Left ventricle myocardium inferior (tissue), 1 donor: ENCODE measurements around the gene USF3. TPM values are rescaled to one million over a fixed set of nuclear protein-coding genes. Genes with fewer than 3 reads are reported as not detected.

Experiments
- DNase-seq: peaks from one replicate; pipeline ENCODE4 v3.0.0-alpha.2; 2020
- H3K27ac ChIP-seq: fragments of 200-600 bp; replicated peaks from 2 replicates; pipeline ENCODE4 v1.8.0; 2021
- H3K27me3 ChIP-seq: fragments of 200-600 bp; 2 replicates; pipeline ENCODE4 v1.8.0; 2021; ENCODE audit warnings: low read depth
- H3K36me3 ChIP-seq: fragments of 200-600 bp; 2 replicates; pipeline ENCODE4 v1.8.0; 2021
- H3K4me1 ChIP-seq: fragments of 200-600 bp; 2 replicates; pipeline ENCODE4 v1.8.0; 2021
- H3K4me3 ChIP-seq: fragments of 200-600 bp; 2 replicates; pipeline ENCODE4 v1.8.0; 2021; ENCODE audit warnings: mild to moderate bottlenecking, moderate library complexity
- H3K9me3 ChIP-seq: fragments of 200-600 bp; replicated peaks from 2 replicates; pipeline ENCODE4 v1.8.0; 2021
- intact Hi-C: fragments of 100-400 bp; cut with micrococcal nuclease; formaldehyde crosslinking; loops from one replicate; pipeline ENCODE4 v1.11.0; 2022
- total RNA-seq: library from RNA; stranded (reverse); fragmentation: NEBNext Ultra II Directional; extraction: Animal tissue kit (Norgen Biotek cat#: 25700); gene quantifications from one replicate; pipeline ENCODE4 v1.2.1, GENCODE V29; 2021
- TF ChIP-seq, protein P1 (sequence below): fragments of 200-600 bp; IDR thresholded peaks from 2 replicates; pipeline ENCODE4 v1.8.0; 2021; ENCODE audit warnings: antibody characterized with exemption, mild to moderate bottlenecking, borderline replicate concordance
- donor health status: DM: no; HTN: yes; CAD: no; lungs with severe emphysema.

Gene USF3
- total RNA-seq, 1 donor from 2014 or later: 13.4 TPM

DNA sequence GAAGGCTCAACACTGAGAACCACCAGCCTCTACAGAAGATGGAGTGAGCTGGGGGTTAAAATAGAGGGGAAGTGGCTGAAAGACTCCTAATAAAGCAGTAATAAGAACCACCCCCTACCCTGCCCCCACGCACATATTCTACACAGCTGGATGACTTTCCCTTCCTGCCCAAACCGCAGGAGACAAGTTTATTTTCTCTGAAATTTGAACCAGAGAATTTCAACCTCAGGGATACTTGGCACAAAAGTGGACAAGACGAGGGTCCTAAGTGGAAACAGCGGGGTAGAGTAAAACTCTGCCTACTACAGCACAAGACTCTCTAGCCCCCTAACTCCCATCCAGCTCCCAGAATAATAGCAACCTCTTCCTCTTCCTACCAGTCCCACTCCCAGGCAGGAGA is 28.4 kb downstream of the USF3 start:
- TF ChIP-seq, protein P1, sequence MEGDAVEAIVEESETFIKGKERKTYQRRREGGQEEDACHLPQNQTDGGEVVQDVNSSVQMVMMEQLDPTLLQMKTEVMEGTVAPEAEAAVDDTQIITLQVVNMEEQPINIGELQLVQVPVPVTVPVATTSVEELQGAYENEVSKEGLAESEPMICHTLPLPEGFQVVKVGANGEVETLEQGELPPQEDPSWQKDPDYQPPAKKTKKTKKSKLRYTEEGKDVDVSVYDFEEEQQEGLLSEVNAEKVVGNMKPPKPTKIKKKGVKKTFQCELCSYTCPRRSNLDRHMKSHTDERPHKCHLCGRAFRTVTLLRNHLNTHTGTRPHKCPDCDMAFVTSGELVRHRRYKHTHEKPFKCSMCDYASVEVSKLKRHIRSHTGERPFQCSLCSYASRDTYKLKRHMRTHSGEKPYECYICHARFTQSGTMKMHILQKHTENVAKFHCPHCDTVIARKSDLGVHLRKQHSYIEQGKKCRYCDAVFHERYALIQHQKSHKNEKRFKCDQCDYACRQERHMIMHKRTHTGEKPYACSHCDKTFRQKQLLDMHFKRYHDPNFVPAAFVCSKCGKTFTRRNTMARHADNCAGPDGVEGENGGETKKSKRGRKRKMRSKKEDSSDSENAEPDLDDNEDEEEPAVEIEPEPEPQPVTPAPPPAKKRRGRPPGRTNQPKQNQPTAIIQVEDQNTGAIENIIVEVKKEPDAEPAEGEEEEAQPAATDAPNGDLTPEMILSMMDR: no peak
- intact Hi-C loops: no loop called here
- Histone ChIP-seq H3K36me3 (peaks cover 55% of the 10 kb centered on the region), H3K4me1 (peaks cover 10% of the 10 kb centered on the region), H3K9me3 (no peaks in the 10 kb centered on the region), H3K27ac (no peak overlapping the region), H3K27me3 (no peaks in the 10 kb centered on the region), H3K4me3 (no peak overlapping the region)
- DNase-seq: no peak

DNA sequence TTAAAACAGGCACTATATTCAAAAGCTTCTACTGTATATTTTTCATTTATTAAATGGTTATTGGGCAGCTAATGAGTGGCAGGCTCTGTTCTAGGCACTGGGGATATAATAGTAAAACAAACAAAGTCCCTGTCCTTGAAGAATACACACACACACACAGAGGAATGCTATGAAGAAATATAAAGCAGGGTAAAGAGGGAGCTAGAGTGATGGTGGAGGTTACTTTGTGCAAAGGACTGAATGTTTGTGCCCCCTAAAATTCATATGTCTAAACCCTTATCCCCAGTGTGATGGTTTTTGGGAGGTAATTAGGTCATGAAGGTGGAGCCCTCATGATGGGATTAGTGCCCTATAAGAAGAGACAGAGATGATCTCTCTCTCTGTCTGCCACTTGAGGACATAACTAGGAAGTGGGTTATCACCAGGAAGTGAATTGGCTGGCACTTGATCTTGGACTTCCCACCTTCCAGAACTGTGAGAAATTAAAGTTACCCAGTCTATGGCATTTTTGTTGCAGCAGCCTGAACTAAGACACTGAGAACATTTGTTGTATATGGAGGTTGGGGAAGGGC is 31.8 kb downstream of the USF3 start:
- DNase-seq: no peak
- Histone ChIP-seq H3K4me3 (no peak overlapping the region), H3K27ac (no peak overlapping the region), H3K27me3 (no peaks in the 10 kb centered on the region), H3K9me3 (no peaks in the 10 kb centered on the region), H3K36me3 (peaks cover 53% of the 10 kb centered on the region), H3K4me1 (peaks cover 32% of the 10 kb centered on the region)
- TF ChIP-seq, protein P1: no peak
- intact Hi-C loops: no loop called here

DNA sequence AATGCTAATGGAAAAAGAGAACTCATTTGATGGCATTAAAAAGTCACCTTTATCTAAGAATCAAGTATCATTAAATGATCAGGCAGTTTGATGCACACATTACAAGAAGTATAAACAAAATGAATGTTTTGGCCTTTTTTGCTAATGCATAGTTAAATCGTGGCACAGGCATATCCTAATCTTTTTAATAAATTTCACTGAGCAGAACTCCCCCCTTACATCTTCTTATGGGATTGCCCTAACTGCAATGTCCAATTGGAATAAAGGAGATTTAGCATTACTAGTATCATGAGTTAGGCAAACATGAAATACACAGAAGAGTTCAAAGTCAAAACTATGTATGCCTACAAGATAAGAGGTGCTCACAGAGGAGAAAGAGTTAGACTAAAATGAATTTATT is 32.7 kb downstream of the USF3 start:
- DNase-seq: no peak
- Histone ChIP-seq H3K4me3 (no peak overlapping the region), H3K36me3 (peaks cover 59% of the 10 kb centered on the region), H3K4me1 (peaks cover 40% of the 10 kb centered on the region), H3K9me3 (no peaks in the 10 kb centered on the region), H3K27ac (no peak overlapping the region), H3K27me3 (no peaks in the 10 kb centered on the region)
- intact Hi-C loops: no loop called here
- TF ChIP-seq, protein P1: no peak

DNA sequence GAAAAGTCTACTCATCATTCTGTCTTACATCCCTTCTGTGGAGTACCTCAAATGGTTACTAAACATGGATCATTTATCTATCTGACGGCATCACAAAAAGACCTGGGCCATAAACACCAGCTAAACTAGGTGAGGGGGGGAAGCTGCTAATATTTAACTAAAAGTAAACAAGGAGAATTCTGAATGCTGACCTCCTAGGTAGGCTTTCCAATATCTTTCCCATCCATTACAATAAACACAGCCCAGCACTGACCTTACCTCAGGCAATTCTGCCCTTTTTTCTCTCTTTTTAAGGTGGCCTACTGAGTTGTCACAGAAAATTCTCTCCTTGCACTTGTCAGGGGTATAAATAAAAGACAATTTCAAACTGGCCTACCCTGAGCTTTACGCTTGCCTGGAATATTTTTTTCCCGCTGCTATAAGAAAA is 33.1 kb downstream of the USF3 start:
- intact Hi-C loops: no loop called here
- peaks cover 39% of the 10 kb centered on the region for H3K4me1 ChIP-seq
- H3K9me3 ChIP-seq: no peaks in the 10 kb centered on the region
- TF ChIP-seq, protein P1: no peak
- H3K4me3 ChIP-seq: no peak overlapping the region
- DNase-seq: no peak
- no peaks in the 10 kb centered on the region for H3K27me3 ChIP-seq
- peaks cover 59% of the 10 kb centered on the region for H3K36me3 ChIP-seq
- H3K27ac ChIP-seq: peak overlapping the region; percentile 80

DNA sequence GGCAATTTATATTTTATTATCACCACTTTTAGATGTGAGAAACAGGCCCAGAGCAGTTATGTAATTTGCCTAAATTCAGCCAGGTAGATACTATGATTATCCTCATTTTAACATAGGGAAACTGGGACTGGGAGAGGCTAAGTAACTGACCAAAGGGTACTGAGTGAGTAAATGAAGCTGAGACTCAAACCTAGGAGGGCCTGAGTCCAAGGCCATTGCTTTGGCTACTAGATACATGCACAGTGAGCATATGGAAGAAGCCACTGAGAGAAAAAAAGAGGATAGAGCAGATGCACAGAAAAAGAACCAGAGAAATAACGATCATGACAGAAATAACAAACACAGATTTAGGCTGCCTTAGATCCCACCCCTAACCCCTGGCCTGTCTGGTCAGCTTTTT is 33.6 kb downstream of the USF3 start:
- TF ChIP-seq, protein P1: no peak
- H3K4me1 ChIP-seq: peaks cover 39% of the 10 kb centered on the region
- peaks cover 59% of the 10 kb centered on the region for H3K36me3 ChIP-seq
- no peaks in the 10 kb centered on the region for H3K27me3 ChIP-seq
- H3K9me3 ChIP-seq: no peaks in the 10 kb centered on the region
- no peak for DNase-seq
- intact Hi-C loops: no loop called here
- no peak overlapping the region for H3K4me3 ChIP-seq
- peak overlapping the region; percentile 80 for H3K27ac ChIP-seq
